Loucy (cell line): ENCODE results near the gene ECSCR.
"Not testable (repeated sequence)": the region's sequence is repeated elsewhere in the genome, so short reads cannot be mapped to it uniquely, and the experiment has no call there.

Experiments used
- H2AFZ ChIP-seq: fragments of 200-600 bp; sonication (generic); 2 replicates; pipeline ENCODE4 v1.6.0; 2016; ENCODE audit warnings: antibody characterized with exemption, mild to moderate bottlenecking, low read length, moderate library complexity
- H3F3A ChIP-seq: fragments of 200-600 bp; 2 replicates; pipeline ENCODE4 v1.6.0; 2016; ENCODE audit warnings: antibody characterized with exemption, low read depth, mild to moderate bottlenecking
- H3K27me3 ChIP-seq: fragments of 200-600 bp; sonication (generic); 2 replicates; pipeline ENCODE4 v1.6.1; 2014; ENCODE audit warnings: low read length, mild to moderate bottlenecking; ENCODE audit not compliant: insufficient read depth, poor library complexity, severe bottlenecking
- H3K36me3 ChIP-seq: fragments of 200-600 bp; sonication (generic); 2 replicates; pipeline ENCODE4 v1.6.1; 2016; ENCODE audit warnings: low read length; ENCODE audit not compliant: insufficient read depth
- H3K4me1 ChIP-seq: fragments of 200-600 bp; sonication (generic); 2 replicates; pipeline ENCODE4 v1.5.1; 2014; ENCODE audit warnings: low read length, mild to moderate bottlenecking; ENCODE audit not compliant: insufficient read depth, poor library complexity, severe bottlenecking
- H3K4me2 ChIP-seq: fragments of 200-600 bp; sonication (generic); 2 replicates; pipeline ENCODE4 v1.6.0; 2014; ENCODE audit warnings: antibody characterized with exemption, low read length, low read depth, mild to moderate bottlenecking; ENCODE audit not compliant: poor library complexity, severe bottlenecking
- H3K4me3 ChIP-seq: fragments of 200-600 bp; sonication (generic); 2 replicates; pipeline ENCODE4 v1.5.1; 2014; ENCODE audit warnings: low read length, mild to moderate bottlenecking, mixed read lengths; ENCODE audit not compliant: poor library complexity, severe bottlenecking
- H3K79me2 ChIP-seq: fragments of 200-600 bp; sonication (generic); 2 replicates; pipeline ENCODE4 v1.6.1; 2014; ENCODE audit warnings: low read length; ENCODE audit not compliant: insufficient read depth
- H3K9ac ChIP-seq: fragments of 200-600 bp; sonication (generic); 2 replicates; pipeline ENCODE4 v1.6.0; 2014; ENCODE audit warnings: mild to moderate bottlenecking, low read depth, low read length, moderate library complexity; ENCODE audit not compliant: poor library complexity, severe bottlenecking
- H3K9me2 ChIP-seq: fragments of 200-600 bp; sonication (generic); replicated peaks from 2 replicates; pipeline ENCODE4 v1.6.1; 2016; ENCODE audit warnings: low read depth, low read length, mixed read lengths
- H3K9me3 ChIP-seq: fragments of 200-600 bp; sonication (generic); 2 replicates; pipeline ENCODE4 v1.6.1; 2014; ENCODE audit warnings: mild to moderate bottlenecking, antibody characterized with exemption, low read length, low read depth; ENCODE audit not compliant: insufficient read depth
- H4K20me1 ChIP-seq: fragments of 200-600 bp; sonication (generic); 2 replicates; pipeline ENCODE4 v1.6.0; 2014; ENCODE audit warnings: antibody characterized with exemption, low read length, mild to moderate bottlenecking; ENCODE audit not compliant: insufficient read depth, poor library complexity, severe bottlenecking
- CTCF ChIP-seq: fragments of 200-600 bp; sonication (generic); conservative IDR thresholded peaks from 2 replicates; pipeline ENCODE4 v1.5.1; 2014; ENCODE audit warnings: mild to moderate bottlenecking, antibody characterized with exemption, low read length
- EZH2phosphoT487 ChIP-seq: fragments of 200-600 bp; IDR thresholded peaks from 2 replicates; pipeline ENCODE4 v1.6.1; 2018; ENCODE audit warnings: antibody characterized with exemption, mild to moderate bottlenecking, moderate library complexity, borderline replicate concordance

The ECSCR gene

DNA sequence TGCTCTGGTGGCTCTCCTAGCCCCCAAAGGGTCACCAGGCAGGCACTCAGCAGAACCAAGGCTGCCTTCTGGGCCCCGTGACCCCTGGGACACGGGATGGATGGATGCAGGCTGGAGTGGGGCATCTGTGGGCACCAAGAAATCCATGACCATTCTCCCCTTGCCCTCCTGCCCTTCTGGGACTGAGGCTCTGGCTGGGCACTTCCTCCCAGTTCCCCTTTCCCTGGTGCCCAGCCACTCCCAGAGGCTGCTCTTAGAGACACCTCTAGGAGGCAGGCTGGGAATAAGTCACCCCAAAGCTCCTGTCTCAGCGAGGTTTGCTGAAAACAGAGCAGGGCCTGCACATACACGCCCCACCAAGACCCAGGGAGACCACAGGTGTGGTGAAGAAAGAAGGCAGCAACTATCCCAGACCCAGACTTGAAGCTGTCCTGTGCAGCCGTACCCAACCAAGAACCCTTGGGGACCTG, 19.1 kb upstream of the ECSCR start:
- Histone ChIP-seq H3K36me3 (peaks cover 9% of the 10 kb centered on the region; the same call in 1 of the 2 replicates), H3K4me2 (peak overlapping the region; percentile 92), H3K9me3 (no peaks in the 10 kb centered on the region), H3K27me3 (no peaks in the 10 kb centered on the region), H3K4me1 (peaks cover 51% of the 10 kb centered on the region), H3K79me2 (peaks cover 53% of the 10 kb centered on the region), H3K9ac (peak overlapping the region; percentile 98), H3F3A (peaks cover 8% of the 10 kb centered on the region; the same call in 1 of the 2 replicates), H3K9me2 (no peaks in the 10 kb centered on the region), H2AFZ (no peak overlapping the region), H4K20me1 (peaks cover 25% of the 10 kb centered on the region), H3K4me3 (peak overlapping the region; percentile 89)
- TF ChIP-seq EZH2phosphoT487, result no peak
- peak; percentile 32; the same call in 1 of the 2 replicates for TF ChIP-seq CTCF

- no peaks in the 10 kb centered on the region for H3K9me2 ChIP-seq
- H3K36me3 ChIP-seq, result peaks cover 10% of the 10 kb centered on the region; the same call in 1 of the 2 replicates
- peaks cover 8% of the 10 kb centered on the region; the same call in 1 of the 2 replicates for H3F3A ChIP-seq
- H4K20me1 ChIP-seq, result peaks cover 25% of the 10 kb centered on the region
- no peaks in the 10 kb centered on the region for H3K27me3 ChIP-seq
- H3K9ac ChIP-seq, result peak overlapping the region; percentile 98
- TF ChIP-seq EZH2phosphoT487 (no peak), CTCF (no peak)
- peak overlapping the region; percentile 92 for H3K4me2 ChIP-seq
- H3K9me3 ChIP-seq, result no peaks in the 10 kb centered on the region
- H2AFZ ChIP-seq, result no peak overlapping the region
- peaks cover 56% of the 10 kb centered on the region for H3K79me2 ChIP-seq
- peaks cover 55% of the 10 kb centered on the region for H3K4me1 ChIP-seq
- peak overlapping the region; percentile 89 for H3K4me3 ChIP-seq
These were observed 18.6 kb upstream of the ECSCR start for GRCh38 chr5:139481122-139481533.

GRCh38 chr5:139479729-139480128, 17.2 kb upstream of the ECSCR start:
- H3K27me3 ChIP-seq, H3K4me3 ChIP-seq, H3K9me3 ChIP-seq, H2AFZ ChIP-seq, H3F3A ChIP-seq, H3K9me2 ChIP-seq: not testable (repeated sequence)
- H3K79me2 ChIP-seq, result peaks cover 62% of the 10 kb centered on the region
- H3K4me1 ChIP-seq, result peaks cover 68% of the 10 kb centered on the region
- H4K20me1 ChIP-seq, result peaks cover 25% of the 10 kb centered on the region
- peak overlapping the region; percentile 71 for H3K4me2 ChIP-seq
- H3K9ac ChIP-seq, result peak overlapping the region; percentile 46
- H3K36me3 ChIP-seq, result peaks cover 16% of the 10 kb centered on the region; the same call in 1 of the 2 replicates

DNA sequence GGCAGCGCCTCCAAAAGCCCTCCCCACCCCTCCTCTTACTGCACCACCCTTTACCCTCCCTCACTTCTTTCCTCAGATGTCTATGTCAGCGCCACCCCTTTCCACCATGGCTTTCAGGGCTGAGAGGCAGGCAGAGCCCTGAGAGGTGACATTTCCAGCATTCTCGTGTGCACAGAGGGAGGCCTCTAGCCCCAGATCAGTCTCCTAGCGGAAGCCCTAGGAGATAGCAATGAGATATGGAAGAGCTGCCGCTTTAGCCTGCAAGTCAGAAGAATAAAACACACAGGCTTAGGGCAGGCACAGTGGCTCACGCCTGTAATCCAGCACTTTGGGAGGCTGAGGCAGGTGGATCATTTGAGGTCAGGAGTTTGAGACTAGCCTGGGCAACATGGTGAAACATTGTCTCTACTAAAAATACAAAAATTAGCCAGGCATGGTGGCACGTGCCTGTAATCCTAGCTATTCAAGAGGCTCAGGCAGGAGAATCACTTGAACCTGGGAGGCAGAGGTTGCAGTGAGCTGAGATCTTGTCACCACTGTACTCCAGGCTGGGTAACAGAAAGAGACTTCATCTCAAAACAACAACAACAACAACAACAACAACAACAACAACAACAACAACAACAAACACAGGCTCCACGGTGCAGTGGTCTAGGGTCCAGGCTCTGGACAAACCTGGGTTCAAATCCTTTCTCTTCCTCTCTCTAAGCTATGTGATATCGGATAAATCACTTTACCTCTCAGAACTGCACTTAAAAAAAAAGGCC, 16.3 kb upstream of the ECSCR start:
- peak overlapping the region; percentile 71 for H3K4me2 ChIP-seq
- peaks cover 71% of the 10 kb centered on the region for H3K79me2 ChIP-seq
- H3K9me2 ChIP-seq, H3F3A ChIP-seq, H3K9me3 ChIP-seq, H3K27me3 ChIP-seq, H2AFZ ChIP-seq: not testable (repeated sequence)
- peak overlapping the region; percentile 46 for H3K9ac ChIP-seq
- H3K4me3 ChIP-seq, result peak overlapping the region; percentile 56
- H3K4me1 ChIP-seq, result peaks cover 77% of the 10 kb centered on the region
- peaks cover 16% of the 10 kb centered on the region; the same call in 1 of the 2 replicates for H3K36me3 ChIP-seq
- peaks cover 25% of the 10 kb centered on the region for H4K20me1 ChIP-seq
